Skeletal muscle tissue (tissue), 4 donors: ENCODE measurements around the gene TRMU. TPM values are rescaled to one million over a fixed set of nuclear protein-coding genes. Genes with fewer than 3 reads are reported as not detected.

Experiments used
- H3K27ac ChIP-seq: one replicate; pipeline ENCODE4 v1.7.0; 2013; ENCODE audit warnings: mild to moderate bottlenecking, low read depth, low read length, inconsistent platforms
- H3K27me3 ChIP-seq, 3 donors: one replicate each; pipeline ENCODE4 v1.7.0; 2013; ENCODE audit warnings: low read length in 3 of 3; ENCODE audit not compliant: control insufficient read depth in 3 of 3, insufficient read depth in 3 of 3
- H3K36me3 ChIP-seq, 3 donors: one replicate each; pipeline ENCODE4 v1.7.0; 2013; ENCODE audit warnings: low read length in 3 of 3; ENCODE audit not compliant: control insufficient read depth in 3 of 3, insufficient read depth in 3 of 3
- H3K4me1 ChIP-seq, 3 donors: one replicate each; pipeline ENCODE4 v1.7.0; 2013; ENCODE audit warnings: low read length in 3 of 3, mild to moderate bottlenecking in 3 of 3; ENCODE audit not compliant: control insufficient read depth in 3 of 3, insufficient read depth in 3 of 3
- H3K4me3 ChIP-seq, 3 donors: one replicate each; pipeline ENCODE4 v1.7.0; 2013; ENCODE audit warnings: low read length in 3 of 3
- H3K9ac ChIP-seq, 3 donors: one replicate each; pipeline ENCODE4 v1.7.0; 2013; ENCODE audit warnings: low read length in 3 of 3, mild to moderate bottlenecking in 3 of 3, moderate library complexity in 2 of 3, low read depth in 1 of 3
- H3K9me3 ChIP-seq, 3 donors: one replicate each; pipeline ENCODE4 v1.7.0; 2013; ENCODE audit warnings: low read length in 3 of 3; ENCODE audit not compliant: control insufficient read depth in 3 of 3
- total RNA-seq: library from RNA; depleted of rRNA; stranded (reverse); fragments of >200 nt; gene quantifications from one replicate; pipeline ENCODE4 v1.2.3, GENCODE V29; 2014
- donor health status: Osteomylitis.

TRMU gene
- total RNA-seq, 1 donor from 2014 or later = 16.7 TPM

GRCh38 chr22:46381731-46382130 lies 46.2 kb downstream of the TRMU start:
- Histone ChIP-seq H3K27me3 (peaks cover 0 to 20% (median 10%) of the 10 kb centered on the region in 3 donors), H3K9ac (no peak overlapping the region), H3K27ac (no peak overlapping the region), H3K4me1 (peaks cover 0 to 15% (median 6%) of the 10 kb centered on the region in 3 donors), H3K4me3 (no peak overlapping the region), H3K36me3 (no peaks in the 10 kb centered on the region), H3K9me3 (no peaks in the 10 kb centered on the region)

- Histone ChIP-seq H3K9ac (no peak overlapping the region), H3K27me3 (peaks cover 0 to 20% (median 10%) of the 10 kb centered on the region in 3 donors), H3K9me3 (no peaks in the 10 kb centered on the region), H3K4me1 (peaks cover 0 to 8% (median 6%) of the 10 kb centered on the region in 3 donors), H3K36me3 (no peaks in the 10 kb centered on the region), H3K4me3 (no peak overlapping the region), H3K27ac (no peak overlapping the region)
Measured at GRCh38 chr22:46382524-46382923, 47.0 kb downstream of the TRMU start.

- no peak overlapping the region for H3K4me3 ChIP-seq
- H3K4me1 ChIP-seq = peaks cover 5 to 15% (median 12%) of the 10 kb centered on the region in 3 donors
- no peak overlapping the region for H3K9ac ChIP-seq
- H3K36me3 ChIP-seq = no peaks in the 10 kb centered on the region
- H3K9me3 ChIP-seq = no peaks in the 10 kb centered on the region
- peaks cover 0 to 5% (median 0%) of the 10 kb centered on the region in 3 donors for H3K27me3 ChIP-seq
- H3K27ac ChIP-seq = no peak overlapping the region
Measured at GRCh38 chr22:46386312-46386711, 50.8 kb downstream of the TRMU start.

- H3K9me3 ChIP-seq = no peaks in the 10 kb centered on the region
- H3K27me3 ChIP-seq = peaks cover 0 to 3% (median 0%) of the 10 kb centered on the region in 3 donors
- no peaks in the 10 kb centered on the region for H3K36me3 ChIP-seq
- H3K4me3 ChIP-seq = no peak overlapping the region
- H3K9ac ChIP-seq = no peak overlapping the region
- peaks cover 5 to 17% (median 12%) of the 10 kb centered on the region in 3 donors for H3K4me1 ChIP-seq
- H3K27ac ChIP-seq = no peak overlapping the region
Measured at GRCh38 chr22:46387748-46388147, 52.2 kb downstream of the TRMU start.

GRCh38 chr22:46388647-46389046 lies 53.1 kb downstream of the TRMU start:
- Histone ChIP-seq H3K4me3 (no peak overlapping the region), H3K9me3 (no peaks in the 10 kb centered on the region), H3K9ac (no peak overlapping the region), H3K27me3 (peaks cover 0 to 3% (median 0%) of the 10 kb centered on the region in 3 donors), H3K4me1 (peaks cover 5 to 17% (median 12%) of the 10 kb centered on the region in 3 donors), H3K36me3 (no peaks in the 10 kb centered on the region), H3K27ac (no peak overlapping the region)

- Histone ChIP-seq H3K36me3 (no peaks in the 10 kb centered on the region), H3K9me3 (no peaks in the 10 kb centered on the region), H3K9ac (no peak overlapping the region), H3K4me3 (no peak overlapping the region), H3K27me3 (peaks cover 0 to 3% (median 0%) of the 10 kb centered on the region in 3 donors), H3K27ac (no peak overlapping the region), H3K4me1 (peaks cover 5 to 17% (median 12%) of the 10 kb centered on the region in 3 donors)
Measured at GRCh38 chr22:46389081-46389480, 53.6 kb downstream of the TRMU start.

GRCh38 chr22:46390105-46390651 lies 54.7 kb downstream of the TRMU start:
- peaks cover 5 to 17% (median 12%) of the 10 kb centered on the region in 3 donors for H3K4me1 ChIP-seq
- peak overlapping the region; percentile 42 for H3K27ac ChIP-seq
- H3K36me3 ChIP-seq = no peaks in the 10 kb centered on the region
- H3K9me3 ChIP-seq = no peaks in the 10 kb centered on the region
- peak overlapping the region; percentile 65 to 83 (median 66) for H3K9ac ChIP-seq
- H3K4me3 ChIP-seq = peak overlapping the region; percentile 52 to 74 (median 60)
- peaks cover 0 to 3% (median 0%) of the 10 kb centered on the region in 3 donors for H3K27me3 ChIP-seq

GRCh38 chr22:46390652-46391301 lies 55.3 kb downstream of the TRMU start:
- H3K9ac ChIP-seq = peak overlapping the region; percentile 65 to 83 (median 66)
- peaks cover 5 to 17% (median 12%) of the 10 kb centered on the region in 3 donors for H3K4me1 ChIP-seq
- peak overlapping the region; percentile 52 to 74 (median 60) for H3K4me3 ChIP-seq
- peaks cover 0 to 3% (median 0%) of the 10 kb centered on the region in 3 donors for H3K27me3 ChIP-seq
- H3K27ac ChIP-seq = peak overlapping the region; percentile 42
- no peaks in the 10 kb centered on the region for H3K9me3 ChIP-seq
- no peaks in the 10 kb centered on the region for H3K36me3 ChIP-seq

- peaks cover 0 to 3% (median 0%) of the 10 kb centered on the region in 3 donors for H3K27me3 ChIP-seq
- H3K36me3 ChIP-seq = no peaks in the 10 kb centered on the region
- peak overlapping the region in 1 of 3 donors; percentile 83 for H3K9ac ChIP-seq
- no peak overlapping the region for H3K27ac ChIP-seq
- H3K4me3 ChIP-seq = no peak overlapping the region
- peaks cover 5 to 17% (median 12%) of the 10 kb centered on the region in 3 donors for H3K4me1 ChIP-seq
- H3K9me3 ChIP-seq = no peaks in the 10 kb centered on the region
Measured at GRCh38 chr22:46391486-46392136, 56.1 kb downstream of the TRMU start.
